Umbilical cord (tissue), 2 donors: ENCODE measurements around the gene C11orf54. TPM values are rescaled to one million over a fixed set of nuclear protein-coding genes. Genes with fewer than 3 reads are reported as not detected.
"Not testable (repeated sequence)": the region's sequence is repeated elsewhere in the genome, so short reads cannot be mapped to it uniquely, and the experiment has no call there.

Experiments
- DNase-seq: peaks from one replicate; pipeline ENCODE4 v3.0.0-alpha.2; 2015; ENCODE audit warnings: low spot score
- total RNA-seq: library from RNA; depleted of rRNA; stranded (reverse); fragments of >200 nt; gene quantifications from one replicate; pipeline ENCODE4 v1.2.3, GENCODE V29; 2014; ENCODE audit warnings: low replicate concordance; ENCODE audit not compliant: insufficient read depth

The C11orf54 gene
- total RNA-seq, 1 donor from 2014 or later, result 28.4 TPM

DNA sequence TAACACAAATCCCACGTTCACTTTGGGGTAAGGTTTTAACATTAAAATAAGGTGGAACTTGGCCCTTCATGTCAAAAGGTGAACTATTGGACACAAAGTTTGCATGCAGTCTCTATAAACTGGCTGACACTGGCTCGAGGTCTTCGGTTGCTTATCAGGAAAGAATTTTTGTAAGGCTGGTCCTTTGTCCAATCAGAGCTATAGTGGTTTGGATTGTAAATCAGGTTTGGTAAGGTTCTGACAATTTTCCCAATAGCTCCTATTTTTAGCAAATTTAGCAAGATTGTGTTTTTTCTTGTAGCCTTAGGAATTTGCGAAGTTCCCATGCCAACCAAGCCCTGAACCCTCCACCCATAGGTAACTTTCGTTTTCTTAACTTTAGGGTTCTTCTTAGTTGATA is 25.0 kb downstream of the C11orf54 start:
- DNase-seq, result no peak

DNA sequence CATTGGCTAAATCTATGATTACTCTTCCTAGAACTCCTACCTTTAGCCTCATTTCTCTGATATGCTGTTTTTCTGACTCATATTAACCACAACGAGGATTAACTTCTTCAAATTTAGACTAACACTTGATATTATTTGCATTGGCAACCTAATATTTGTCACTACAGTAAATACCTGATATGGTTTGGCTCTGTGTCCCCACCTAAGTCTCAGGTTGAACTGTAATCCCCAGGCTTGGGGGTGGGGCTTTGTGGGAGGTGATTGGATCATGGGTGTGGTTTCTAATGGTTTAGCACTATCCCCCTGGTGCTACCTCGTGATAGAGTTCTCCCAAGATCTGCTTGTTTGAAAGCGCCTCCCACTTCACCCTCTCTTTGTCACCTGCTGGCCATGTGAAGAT is 25.5 kb downstream of the C11orf54 start:
- DNase-seq, result no peak

DNA sequence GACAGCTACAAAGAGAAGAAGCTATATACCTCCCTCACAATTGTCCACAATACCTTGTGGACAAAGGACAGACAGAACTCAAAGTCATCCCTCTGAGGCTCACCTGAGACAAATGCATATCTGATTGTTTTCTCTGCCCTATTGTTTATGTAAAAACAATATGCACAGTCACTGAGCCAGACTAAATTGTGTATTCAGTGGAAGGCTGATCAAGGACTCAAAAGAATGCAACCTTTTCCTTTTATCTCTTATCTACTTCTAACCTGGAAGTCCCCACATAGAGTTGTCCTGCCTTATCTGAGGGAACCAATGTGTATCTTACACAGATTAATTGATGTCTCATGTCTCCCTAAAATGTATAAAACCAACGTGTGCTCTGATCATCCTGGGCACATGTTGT is 28.7 kb downstream of the C11orf54 start:
- DNase-seq, result no peak

DNA sequence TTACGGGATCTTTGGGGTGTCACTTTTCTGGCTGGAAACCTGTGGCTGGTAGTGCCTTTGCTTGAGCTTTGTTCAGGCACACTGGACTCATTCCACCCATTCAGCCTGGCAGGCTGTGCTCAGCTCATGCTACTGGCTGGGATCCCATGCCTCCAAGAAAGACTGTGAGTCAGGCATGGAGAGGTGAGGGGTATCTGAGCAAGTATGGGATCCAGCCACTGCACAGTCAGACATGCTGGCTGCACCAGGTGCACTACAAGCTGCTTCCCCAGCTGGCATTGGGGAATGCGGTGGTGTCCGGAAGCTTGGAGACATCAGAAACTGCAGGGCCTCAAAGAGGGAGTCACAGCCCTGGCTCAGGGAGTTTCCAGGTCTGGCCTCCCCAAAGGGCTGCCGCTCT is 30.7 kb downstream of the C11orf54 start:
- DNase-seq, result no peak

DNA sequence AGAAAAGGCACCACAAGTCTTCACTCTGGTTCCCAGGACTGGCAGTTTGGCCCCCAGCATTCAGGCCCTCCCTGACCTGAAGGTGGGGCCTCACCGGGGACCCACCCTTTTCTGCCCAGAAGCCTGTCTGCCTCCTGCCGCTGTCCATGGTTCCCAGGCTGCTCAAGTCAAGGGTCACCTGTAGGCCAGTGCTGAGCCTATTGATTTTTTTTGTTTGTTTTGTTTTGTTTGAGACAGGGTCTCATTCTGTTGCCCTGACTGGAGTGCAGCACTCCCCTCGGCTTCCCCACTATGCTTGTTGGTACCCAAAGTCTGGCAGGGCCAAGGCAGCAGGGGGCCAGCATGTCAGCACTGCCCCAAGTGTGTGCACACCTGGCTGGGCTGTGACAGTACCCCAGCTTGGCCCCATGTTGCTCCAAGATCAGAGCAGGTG is 31.6 kb downstream of the C11orf54 start:
- no peak for DNase-seq

DNA sequence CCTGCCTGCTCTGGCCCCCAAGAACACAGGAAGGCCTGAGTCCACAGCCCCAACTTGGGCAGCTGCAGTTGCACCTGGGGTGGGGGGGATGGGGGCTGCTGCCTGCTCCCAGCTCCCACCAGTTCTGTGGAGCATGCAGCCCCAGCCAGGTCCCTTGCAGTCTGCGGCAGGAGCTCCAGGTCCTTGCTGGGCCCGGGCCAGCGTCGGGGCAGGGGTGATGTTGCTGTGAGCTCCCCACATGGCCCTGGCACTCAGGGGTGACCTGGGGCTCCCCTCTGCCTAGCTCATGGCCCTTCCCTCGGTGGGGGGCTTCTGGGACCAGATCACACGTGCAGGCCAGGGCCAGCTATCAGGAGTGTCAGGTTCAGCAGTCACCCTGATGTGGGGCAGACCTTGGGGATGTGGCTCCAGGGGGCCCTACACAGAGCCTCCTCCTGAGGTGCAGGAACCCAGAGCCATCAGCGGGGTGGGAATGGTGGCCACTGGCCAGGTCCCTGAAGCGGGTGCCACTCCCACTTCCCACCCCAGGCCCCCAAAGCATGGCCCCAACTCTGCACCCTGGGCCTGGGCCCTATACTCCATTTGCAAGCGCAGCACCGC is 32.2 kb downstream of the C11orf54 start:
- DNase-seq, result no peak

DNA sequence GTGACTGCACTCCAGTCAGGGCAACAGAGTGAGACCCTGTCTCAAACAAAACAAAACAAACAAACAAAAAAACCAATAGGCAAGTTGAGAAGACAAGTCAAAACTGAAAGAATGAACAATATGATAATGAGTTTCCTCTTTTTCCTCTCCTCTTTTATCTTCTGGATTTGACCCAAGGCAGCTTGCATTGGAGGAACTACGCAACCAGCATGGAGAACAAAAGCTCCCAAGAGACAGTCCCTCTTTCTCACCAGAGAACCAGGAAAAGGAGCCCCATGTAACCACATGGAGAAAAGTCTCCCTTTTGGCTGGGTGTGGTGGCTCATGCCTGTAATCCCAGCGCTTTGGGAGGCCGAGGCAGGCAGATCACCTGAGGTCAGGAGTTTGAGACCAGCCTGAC is 33.1 kb downstream of the C11orf54 start:
- DNase-seq, result not testable (repeated sequence)

DNA sequence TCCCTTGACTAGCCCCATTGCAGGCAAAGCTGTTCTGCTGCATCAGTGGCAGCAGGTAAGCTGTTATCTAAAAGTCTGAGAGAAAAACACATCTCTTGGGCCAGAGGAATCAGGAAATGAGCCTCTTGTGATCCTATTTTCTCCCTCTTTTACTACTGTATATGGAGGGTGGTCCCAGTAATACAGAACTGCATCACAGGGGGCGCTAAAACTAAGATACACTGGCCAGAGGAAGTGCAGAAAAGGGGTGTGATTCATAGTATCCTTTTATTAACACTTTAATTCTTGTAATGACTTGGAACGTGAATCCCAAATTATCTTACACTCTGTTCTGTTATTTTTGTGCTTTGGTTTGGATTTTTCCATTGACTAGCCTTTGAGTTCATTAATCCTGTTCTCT is 33.8 kb downstream of the C11orf54 start:
- DNase-seq, result no peak

DNA sequence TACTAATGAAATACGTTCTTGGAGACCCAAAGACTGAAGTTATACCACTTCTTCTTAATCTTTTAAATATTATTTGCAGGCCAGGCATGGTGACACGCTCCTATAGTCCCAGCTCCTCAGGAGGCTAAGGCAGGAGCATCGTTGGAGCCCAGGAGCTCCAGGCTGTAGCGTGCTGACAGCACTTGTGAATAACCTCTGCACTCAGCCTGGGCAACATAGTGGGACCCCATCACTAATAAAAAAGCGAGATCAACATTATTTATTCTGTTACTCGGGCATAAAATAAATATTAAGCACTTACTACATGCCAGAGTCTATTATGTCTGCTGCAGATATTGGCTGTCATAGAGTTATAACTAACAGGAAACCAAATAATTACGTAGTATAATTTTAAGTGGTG is 41.9 kb downstream of the C11orf54 start:
- no peak for DNase-seq

DNA sequence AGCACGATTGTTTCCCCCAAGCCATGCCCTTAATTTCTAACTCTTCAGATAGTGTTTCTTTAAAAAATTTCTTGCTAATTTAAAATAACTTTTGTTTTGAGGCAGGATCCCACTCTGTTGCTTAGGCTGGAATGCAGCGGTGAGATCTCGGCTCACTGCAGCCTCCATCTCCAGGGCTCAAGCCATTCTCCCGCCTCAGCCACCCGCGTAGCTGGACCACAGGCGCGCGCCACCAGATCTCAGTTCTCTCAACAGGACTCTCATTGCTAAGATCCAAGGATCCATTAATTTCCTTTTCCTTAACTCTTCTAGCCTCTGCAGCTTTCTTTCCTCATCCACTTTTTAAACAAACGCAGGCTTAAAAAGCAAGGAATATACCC is 42.3 kb downstream of the C11orf54 start:
- no peak for DNase-seq

DNA sequence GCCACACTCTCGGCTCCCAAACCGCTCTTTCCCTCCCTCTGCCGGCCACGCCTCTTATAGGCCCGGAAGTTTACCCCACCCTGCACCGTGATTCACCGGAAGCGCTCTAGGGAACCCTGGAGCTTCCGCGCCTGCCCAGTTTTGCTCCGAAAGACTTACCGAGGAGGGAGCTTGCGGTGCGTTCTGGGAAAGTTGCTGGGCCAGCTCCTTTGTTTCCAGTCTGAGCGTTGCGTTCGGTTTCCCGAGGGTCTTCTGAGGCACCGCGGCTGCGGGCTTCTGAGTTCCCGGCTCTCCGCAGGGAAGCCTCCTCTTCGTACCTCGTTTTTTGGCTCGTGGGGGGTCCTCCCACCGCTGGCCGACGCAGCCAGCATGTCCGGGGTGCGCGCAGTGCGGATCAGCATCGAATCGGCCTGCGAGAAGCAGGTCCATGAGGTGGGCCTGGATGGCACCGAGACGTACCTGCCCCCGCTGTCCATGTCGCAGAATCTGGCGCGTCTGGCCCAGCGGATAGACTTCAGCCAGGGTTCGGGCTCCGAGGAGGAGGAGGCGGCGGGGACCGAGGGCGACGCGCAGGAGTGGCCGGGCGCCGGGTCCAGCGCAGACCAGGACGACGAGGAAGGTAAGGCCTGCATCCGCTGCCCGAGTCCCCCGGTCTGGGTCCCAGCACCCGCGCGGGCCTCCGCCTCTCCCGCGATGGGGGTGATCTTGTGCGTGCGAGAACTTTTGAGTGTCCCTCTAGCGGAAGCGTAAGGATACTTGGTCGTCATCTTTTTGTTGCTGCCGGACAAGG is 42.9 kb downstream of the C11orf54 start, which contains the start of gene MED17:
TSS of gene MED17 (plus strand) at position 138 of the 790 bp plus-strand sequence. CDS start at position 370, 232 bp downstream.
- peak; percentile 97 for DNase-seq

DNA sequence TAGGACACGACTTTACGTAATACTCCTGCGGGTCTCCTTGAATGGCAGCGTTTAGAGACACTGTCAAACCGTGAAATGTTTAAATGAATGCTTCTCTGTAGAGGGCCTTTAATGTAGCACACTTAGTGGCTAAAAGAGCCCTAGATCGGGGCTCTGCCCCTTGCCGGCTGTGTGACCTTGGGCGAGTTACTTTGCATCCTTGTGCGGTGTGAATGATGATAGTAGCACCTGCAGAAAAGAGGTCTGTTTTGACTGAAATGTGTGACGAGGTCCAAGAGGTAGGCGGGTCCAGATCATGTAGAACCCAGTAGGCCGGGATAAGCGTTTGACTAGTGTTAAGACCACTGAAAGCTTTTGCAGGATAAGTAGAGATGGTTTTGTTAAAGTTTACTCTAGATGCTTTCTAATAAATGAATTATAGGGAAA is 43.5 kb downstream of the C11orf54 start:
- no peak for DNase-seq

DNA sequence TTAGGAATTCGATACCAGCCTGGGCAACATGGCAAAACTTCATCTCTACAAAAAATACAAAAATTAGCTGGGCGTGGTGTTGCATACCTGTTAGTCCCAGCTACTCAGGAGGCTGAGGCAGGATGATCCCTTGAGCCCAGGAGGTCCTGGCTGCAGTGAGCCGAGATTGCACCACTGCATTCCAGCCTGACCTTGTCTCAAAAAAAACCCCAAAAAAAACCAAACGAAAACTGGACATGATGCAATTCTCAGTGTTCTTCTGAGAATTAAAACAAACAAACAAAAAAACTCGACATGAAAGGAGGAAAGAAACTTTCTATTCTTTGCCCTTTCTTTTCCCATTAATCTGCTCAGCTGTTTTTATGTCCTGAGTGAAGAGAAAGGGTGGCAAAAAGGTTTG is 50.0 kb downstream of the C11orf54 start:
- no peak for DNase-seq

DNA sequence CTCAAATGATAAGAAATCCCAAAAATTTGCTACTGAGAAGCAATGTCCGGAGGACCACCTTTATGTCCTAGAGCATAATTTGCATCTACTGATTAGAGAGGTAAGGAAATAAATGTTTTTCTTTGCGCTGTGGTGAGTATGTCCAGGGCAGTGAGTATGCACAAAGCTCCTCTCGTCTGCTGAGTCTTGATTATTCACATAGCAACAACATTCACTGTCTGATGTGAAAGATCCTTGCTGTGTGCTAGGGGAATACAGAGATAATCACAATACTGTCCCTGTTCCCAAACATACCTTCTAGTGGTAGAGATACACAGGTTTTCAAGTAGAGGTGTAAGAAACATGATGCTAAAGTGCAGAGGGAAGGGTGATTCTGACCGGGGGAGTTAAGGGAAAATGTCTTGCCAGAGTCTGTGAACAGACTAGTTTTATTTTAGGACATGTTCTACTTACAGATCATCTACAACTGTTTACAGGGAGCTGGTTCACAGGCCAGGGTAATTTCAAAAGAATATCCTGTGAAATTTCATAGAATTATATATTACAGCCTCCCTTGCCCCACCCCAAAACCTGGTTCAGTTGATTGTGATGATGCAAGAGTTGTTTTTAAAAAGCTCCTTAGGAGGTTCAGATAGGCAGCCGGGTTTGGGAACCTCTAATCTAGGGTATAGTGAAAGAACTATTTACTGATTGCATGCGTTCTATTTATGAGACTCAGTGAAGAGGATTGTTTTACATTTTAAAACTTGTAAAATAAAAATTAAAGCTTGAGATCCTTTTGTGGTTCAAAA is 55.2 kb downstream of the C11orf54 start:
- no peak for DNase-seq

DNA sequence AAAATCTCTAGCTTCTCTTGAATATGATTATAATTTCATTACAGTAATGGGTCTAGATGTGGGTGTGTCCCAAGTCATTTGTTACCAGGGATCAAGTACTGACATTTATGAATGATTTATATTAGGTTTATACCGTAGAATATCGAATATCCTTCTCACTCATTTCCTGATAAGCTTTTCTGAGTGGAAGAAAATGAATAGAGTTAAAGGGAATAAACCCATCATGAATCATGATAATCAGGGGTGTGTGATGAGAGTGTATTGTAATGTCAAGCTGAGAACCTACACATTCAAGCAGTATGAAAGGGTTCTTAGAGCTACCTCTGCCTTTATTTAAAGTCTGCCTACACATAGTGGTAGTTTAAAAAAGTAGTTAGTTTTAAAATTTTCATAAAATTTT is 59.9 kb downstream of the C11orf54 start:
- no peak for DNase-seq

DNA sequence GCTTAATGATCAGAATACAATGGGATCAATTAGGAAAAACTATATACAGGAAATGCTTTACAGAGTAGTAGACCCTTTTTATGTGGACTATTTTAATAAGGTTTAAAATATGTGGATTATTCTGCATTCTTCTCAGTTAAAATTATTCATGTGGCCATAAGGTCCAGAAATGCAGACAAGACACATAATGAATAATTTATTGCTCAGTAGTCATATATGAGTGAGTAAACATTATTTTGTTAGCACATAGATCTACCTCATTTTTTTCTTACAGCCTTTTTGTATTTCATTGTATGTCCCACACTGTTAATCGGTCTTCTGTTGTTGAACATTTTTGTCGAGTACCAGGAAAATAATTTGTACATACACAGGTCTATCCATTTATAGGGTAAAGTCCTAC is 63.4 kb downstream of the C11orf54 start:
- no peak for DNase-seq

DNA sequence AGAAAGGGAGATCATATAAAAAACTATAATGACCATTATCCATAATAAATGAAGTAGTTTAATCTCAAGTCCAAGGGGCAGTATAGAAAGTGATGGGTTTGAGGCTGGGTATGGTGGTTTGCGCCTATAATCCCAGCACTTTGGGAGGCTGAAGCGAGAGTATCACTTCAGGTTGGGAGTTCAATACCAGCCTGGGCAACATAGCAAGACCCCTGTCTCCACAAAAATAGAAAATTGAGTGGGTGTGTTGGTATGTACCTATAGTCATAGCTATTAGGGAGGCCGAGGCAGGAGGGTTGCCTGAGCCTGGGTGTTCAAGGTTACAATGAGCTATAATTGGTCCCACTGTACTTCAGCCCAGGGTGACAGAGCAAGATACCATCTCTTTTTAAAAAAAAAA is 66.5 kb downstream of the C11orf54 start:
- DNase-seq, result no peak

DNA sequence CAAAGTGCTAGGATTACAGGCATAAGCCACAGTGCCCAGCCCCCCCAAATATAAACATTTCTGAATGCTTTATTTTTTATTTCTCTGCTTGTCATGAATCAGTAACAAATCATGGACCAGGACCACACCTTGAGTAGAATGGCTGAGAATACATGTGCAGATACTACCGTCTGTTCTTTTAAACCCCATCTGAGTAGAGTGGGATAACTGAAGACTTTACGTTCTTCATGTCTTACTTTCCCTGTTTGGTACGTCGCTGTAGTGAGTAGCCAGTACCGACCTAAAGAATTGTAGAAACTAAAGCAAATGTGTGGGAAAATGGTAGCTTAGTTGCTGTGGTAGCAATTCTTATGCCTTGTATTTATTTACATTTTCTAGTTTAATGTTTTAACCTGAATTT is 72.5 kb downstream of the C11orf54 start:
- DNase-seq, result no peak
